Esophagus muscularis mucosa (tissue), 4 donors: ENCODE data around the gene NAPB.

Experiments used
- EP300 ChIP-seq: sonication (generic); formaldehyde crosslinking; IDR thresholded peaks from one replicate; pipeline ENCODE4 v1.6.1; 2017; ENCODE audit warnings: antibody characterized with exemption
- POLR2AphosphoS5 ChIP-seq, 2 donors: sonication (generic); formaldehyde crosslinking; IDR thresholded peaks; one replicate each; pipeline ENCODE4 v1.6.1; 2017; ENCODE audit warnings: antibody characterized with exemption in 2 of 2
- TF ChIP-seq, protein P1 (sequence below), 3 experiments: fragments of 200-600 bp in 2 of 3; fragments of 450-650 bp in 1 of 3; sonication (generic) in 2 of 3; IDR thresholded peaks; one replicate each; pipeline ENCODE4 v1.5.1; 2017 to 2019; ENCODE audit warnings: antibody characterized with exemption in 3 of 3, mild to moderate bottlenecking in 2 of 3, moderate library complexity in 1 of 3

- TF ChIP-seq, protein P1, sequence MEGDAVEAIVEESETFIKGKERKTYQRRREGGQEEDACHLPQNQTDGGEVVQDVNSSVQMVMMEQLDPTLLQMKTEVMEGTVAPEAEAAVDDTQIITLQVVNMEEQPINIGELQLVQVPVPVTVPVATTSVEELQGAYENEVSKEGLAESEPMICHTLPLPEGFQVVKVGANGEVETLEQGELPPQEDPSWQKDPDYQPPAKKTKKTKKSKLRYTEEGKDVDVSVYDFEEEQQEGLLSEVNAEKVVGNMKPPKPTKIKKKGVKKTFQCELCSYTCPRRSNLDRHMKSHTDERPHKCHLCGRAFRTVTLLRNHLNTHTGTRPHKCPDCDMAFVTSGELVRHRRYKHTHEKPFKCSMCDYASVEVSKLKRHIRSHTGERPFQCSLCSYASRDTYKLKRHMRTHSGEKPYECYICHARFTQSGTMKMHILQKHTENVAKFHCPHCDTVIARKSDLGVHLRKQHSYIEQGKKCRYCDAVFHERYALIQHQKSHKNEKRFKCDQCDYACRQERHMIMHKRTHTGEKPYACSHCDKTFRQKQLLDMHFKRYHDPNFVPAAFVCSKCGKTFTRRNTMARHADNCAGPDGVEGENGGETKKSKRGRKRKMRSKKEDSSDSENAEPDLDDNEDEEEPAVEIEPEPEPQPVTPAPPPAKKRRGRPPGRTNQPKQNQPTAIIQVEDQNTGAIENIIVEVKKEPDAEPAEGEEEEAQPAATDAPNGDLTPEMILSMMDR (IDR thresholded peaks at IDR 0.05): no peak
- TF ChIP-seq POLR2AphosphoS5 (IDR thresholded peaks at IDR 0.05) (no peak), EP300 (no peak)
These were observed 12.3 kb downstream of the NAPB start for GRCh38 chr20:23408957-23409356.
